ENCODE results near the gene TIGAR. TPM values are rescaled to one million over a fixed set of nuclear protein-coding genes. Genes with fewer than 3 reads are reported as not detected.
A peak's percentile ranks its signal among the peaks of the same experiment; 100 is the strongest.

TIGAR gene
- total RNA-seq: 10 to 100 TPM; 22.8 to 29.6 TPM
- polyA plus RNA-seq: 4.2 TPM

DNA sequence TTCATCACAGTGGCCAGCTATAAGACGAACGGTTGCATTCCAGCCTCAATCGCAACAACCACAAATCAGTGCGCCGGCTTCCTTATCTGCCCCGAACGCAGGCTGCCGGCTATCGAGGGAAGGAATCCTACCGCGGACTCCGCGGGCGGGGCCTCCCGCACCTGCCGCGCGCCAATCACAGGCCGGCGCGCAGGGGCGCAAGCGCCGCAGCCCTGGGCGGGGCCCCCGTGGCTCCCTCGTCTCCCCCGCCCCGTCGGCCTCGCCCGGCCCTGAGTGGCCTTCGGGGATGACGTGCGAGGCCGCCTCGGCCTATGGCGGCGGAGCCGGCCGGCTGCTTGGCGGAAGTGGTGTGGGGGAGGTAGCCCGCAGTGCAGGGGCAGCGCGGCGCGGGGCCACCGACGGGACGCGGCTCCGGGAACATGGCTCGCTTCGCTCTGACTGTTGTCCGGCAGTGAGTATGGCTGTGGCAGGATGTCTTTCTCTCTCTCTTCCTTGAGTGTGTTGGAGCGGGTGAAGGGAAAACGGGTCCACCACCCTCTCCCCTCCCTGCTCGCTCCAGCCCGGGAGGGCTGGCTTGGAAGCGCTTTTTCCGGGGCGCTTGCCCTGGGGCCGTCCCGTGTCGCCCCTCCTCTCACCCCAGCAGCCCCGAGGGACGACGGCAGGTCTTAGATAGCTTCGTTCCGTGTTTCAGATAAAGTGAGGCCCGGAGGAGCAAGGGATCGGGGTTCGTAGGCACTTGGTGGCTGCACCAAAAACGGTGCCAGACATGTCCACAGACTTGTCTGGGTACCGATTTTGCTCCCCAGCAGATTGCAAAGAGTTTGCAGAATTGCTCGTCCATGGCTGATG, at the start of gene TIGAR:
Gene TIGAR (plus strand): TSS at position 361 of the 849 bp plus-strand sequence. CDS start 59 bp downstream, at position 420.
- Histone ChIP-seq H3K4me1 (ENCODE audit: insufficient read depth, low read length) (peaks cover 20% of the 10 kb centered on the region), H3K27me3 (ENCODE audit: insufficient read depth, low read length, poor library complexity, severe bottlenecking) (no peaks in the 10 kb centered on the region), H3K36me3 (ENCODE audit: insufficient read depth, low read length) (no peaks in the 10 kb centered on the region), H3K9me3 (ENCODE audit: low read length) (no peaks in the 10 kb centered on the region), H3K27ac (ENCODE audit: low read depth, low read length) (peak within 1 kb of the TSS; percentile 88), H3K4me3 (ENCODE audit: low read length) (peak within 1 kb of the TSS; percentile 98)
- POLR2A ChIA-PET: no interaction called here
- Mint-ChIP-seq H3K9me3 (no peaks in the 10 kb centered on the region), H3K27ac (peak within 1 kb of the TSS; percentile 84 to 100 (median 96)), H3K4me1 (peaks cover 33 to 50% (median 46%) of the 10 kb centered on the region in 3 donors), H3K27me3 (peaks cover 0 to 2% of the 10 kb centered on the region in 2 donors), H3K36me3 (peaks cover 0 to 16% (median 2%) of the 10 kb centered on the region in 3 donors), H3K4me3 (peak within 1 kb of the TSS; percentile 92 to 98 (median 94))
- CTCF ChIA-PET: interaction anchor here (1.0 to 1.9 kb wide), 2 partner anchors 20 to 44 kb away, joined by 4 to 6 read pairs; no protein-coding TSS in a partner anchor
- DNase-seq: peak; percentile 87 to 93 (median 93)

GRCh38 chr12:4271717-4272423, 49.1 kb upstream of the TIGAR start:
- DNase-seq: peak; percentile 79 to 95 (median 85)
- Mint-ChIP-seq H3K36me3 (peaks cover 2 to 41% (median 3%) of the 10 kb centered on the region in 3 donors), H3K4me1 (peaks cover 32 to 51% (median 36%) of the 10 kb centered on the region in 3 donors), H3K27me3 (peaks cover 4 to 11% of the 10 kb centered on the region in 2 donors), H3K27ac (peak overlapping the region; percentile 96 to 100 (median 98)), H3K4me3 (peak overlapping the region; percentile 89 to 99 (median 97)), H3K9me3 (peaks cover 0 to 3% (median 0%) of the 10 kb centered on the region in 5 donors)
- peak overlapping the region; percentile 94 for H3K27ac ChIP-seq (ENCODE audit: low read depth, low read length)
- peaks cover 24% of the 10 kb centered on the region for H3K4me1 ChIP-seq (ENCODE audit: insufficient read depth, low read length)
- H3K9me3 ChIP-seq (ENCODE audit: low read length): no peaks in the 10 kb centered on the region
- POLR2A ChIA-PET: interaction anchor here (0.6 to 1.9 kb wide), 12 partner anchors 18 to 399 kb away, joined by 3 to 10 read pairs (median 4); partner anchors contain the start of gene PARP11
- CTCF ChIA-PET: interaction anchor here (0.6 to 6.2 kb wide), 11 partner anchors 21 to 533 kb away, joined by 3 to 37 read pairs (median 3); no protein-coding TSS in a partner anchor
- H3K36me3 ChIP-seq (ENCODE audit: insufficient read depth, low read length): peaks cover 10% of the 10 kb centered on the region
- peak overlapping the region; percentile 95 for H3K4me3 ChIP-seq (ENCODE audit: low read length)
- H3K27me3 ChIP-seq (ENCODE audit: insufficient read depth, low read length, poor library complexity, severe bottlenecking): peaks cover 3% of the 10 kb centered on the region

GRCh38 chr12:4272424-4273272, 48.4 kb upstream of the TIGAR start:
- H3K36me3 ChIP-seq (ENCODE audit: insufficient read depth, low read length): peaks cover 17% of the 10 kb centered on the region
- CTCF ChIA-PET: interaction anchor here (0.6 to 6.2 kb wide), 8 partner anchors 21 to 533 kb away, joined by 3 to 37 read pairs (median 3); no protein-coding TSS in a partner anchor
- H3K27me3 ChIP-seq (ENCODE audit: insufficient read depth, low read length, poor library complexity, severe bottlenecking): peaks cover 3% of the 10 kb centered on the region
- H3K4me1 ChIP-seq (ENCODE audit: insufficient read depth, low read length): peaks cover 32% of the 10 kb centered on the region
- no peaks in the 10 kb centered on the region for H3K9me3 ChIP-seq (ENCODE audit: low read length)
- H3K4me3 ChIP-seq (ENCODE audit: low read length): peak overlapping the region; percentile 91
- H3K36me3 Mint-ChIP-seq: peaks cover 6 to 46% (median 6%) of the 10 kb centered on the region in 3 donors
- peak; percentile 65 to 81 (median 72) for DNase-seq
- peaks cover 0 to 3% (median 0%) of the 10 kb centered on the region in 5 donors for H3K9me3 Mint-ChIP-seq
- H3K4me3 Mint-ChIP-seq: peak overlapping the region; percentile 89 to 99 (median 97)
- peaks cover 4 to 11% of the 10 kb centered on the region in 2 donors for H3K27me3 Mint-ChIP-seq
- peak overlapping the region; percentile 96 to 100 (median 99) for H3K27ac Mint-ChIP-seq
- peak overlapping the region; percentile 94 for H3K27ac ChIP-seq (ENCODE audit: low read depth, low read length)
- H3K4me1 Mint-ChIP-seq: peaks cover 36 to 59% (median 43%) of the 10 kb centered on the region in 3 donors
- POLR2A ChIA-PET: interaction anchor here (0.6 to 1.9 kb wide), 8 partner anchors 17 to 399 kb away, joined by 3 to 7 read pairs (median 4); partner anchors contain the start of gene PARP11

- Mint-ChIP-seq H3K9me3 (peaks cover 0 to 3% (median 0%) of the 10 kb centered on the region in 5 donors), H3K4me3 (peak overlapping the region; percentile 89 to 99 (median 97)), H3K36me3 (peaks cover 6 to 53% (median 9%) of the 10 kb centered on the region in 3 donors), H3K27ac (peak overlapping the region; percentile 96 to 100 (median 98)), H3K4me1 (peaks cover 41 to 60% (median 45%) of the 10 kb centered on the region in 3 donors), H3K27me3 (peaks cover 0 to 11% of the 10 kb centered on the region in 2 donors)
- peak overlapping the region; percentile 91 for H3K4me3 ChIP-seq (ENCODE audit: low read length)
- ChIA-PET POLR2A (interaction anchor here (0.6 to 1.7 kb wide), 8 partner anchors 20 to 520 kb away, joined by 3 to 6 read pairs (median 4); partner anchors contain the start of genes CRACR2A and PARP11), CTCF (interaction anchor here (0.7 to 6.2 kb wide), 5 partner anchors 22 to 390 kb away, joined by 3 to 37 read pairs (median 3); no protein-coding TSS in a partner anchor)
- peak overlapping the region; percentile 94 for H3K27ac ChIP-seq (ENCODE audit: low read depth, low read length)
- H3K9me3 ChIP-seq (ENCODE audit: low read length): no peaks in the 10 kb centered on the region
- DNase-seq: no peak
- H3K4me1 ChIP-seq (ENCODE audit: insufficient read depth, low read length): peaks cover 36% of the 10 kb centered on the region
- H3K27me3 ChIP-seq (ENCODE audit: insufficient read depth, low read length, poor library complexity, severe bottlenecking): peaks cover 3% of the 10 kb centered on the region
- peaks cover 23% of the 10 kb centered on the region for H3K36me3 ChIP-seq (ENCODE audit: insufficient read depth, low read length)
These were observed 47.8 kb upstream of the TIGAR start for GRCh38 chr12:4273273-4273651.

DNA sequence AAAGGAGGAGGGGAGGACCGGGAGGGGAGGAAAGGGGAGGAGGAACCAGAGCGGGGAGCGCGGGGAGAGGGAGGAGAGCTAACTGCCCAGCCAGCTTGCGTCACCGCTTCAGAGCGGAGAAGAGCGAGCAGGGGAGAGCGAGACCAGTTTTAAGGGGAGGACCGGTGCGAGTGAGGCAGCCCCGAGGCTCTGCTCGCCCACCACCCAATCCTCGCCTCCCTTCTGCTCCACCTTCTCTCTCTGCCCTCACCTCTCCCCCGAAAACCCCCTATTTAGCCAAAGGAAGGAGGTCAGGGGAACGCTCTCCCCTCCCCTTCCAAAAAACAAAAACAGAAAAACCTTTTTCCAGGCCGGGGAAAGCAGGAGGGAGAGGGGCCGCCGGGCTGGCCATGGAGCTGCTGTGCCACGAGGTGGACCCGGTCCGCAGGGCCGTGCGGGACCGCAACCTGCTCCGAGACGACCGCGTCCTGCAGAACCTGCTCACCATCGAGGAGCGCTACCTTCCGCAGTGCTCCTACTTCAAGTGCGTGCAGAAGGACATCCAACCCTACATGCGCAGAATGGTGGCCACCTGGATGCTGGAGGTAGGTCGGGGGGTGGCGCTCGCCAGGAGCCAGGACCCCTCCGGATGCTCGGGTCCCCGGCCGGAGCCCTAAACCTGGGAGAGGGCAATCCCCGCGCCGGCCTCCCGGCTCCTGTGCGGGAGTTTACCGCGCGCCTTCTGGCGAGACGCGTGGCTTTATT, 47.2 kb upstream of the TIGAR start, which contains the start of gene CCND2:
Gene CCND2 (plus strand): TSS at position 111 of the 744 bp plus-strand sequence. CDS start 279 bp downstream, at position 390.
- Histone ChIP-seq H3K36me3 (ENCODE audit: insufficient read depth, low read length) (peaks cover 25% of the 10 kb centered on the region), H3K27ac (ENCODE audit: low read depth, low read length) (peak within 1 kb of the TSS; percentile 94), H3K27me3 (ENCODE audit: insufficient read depth, low read length, poor library complexity, severe bottlenecking) (peaks cover under 1% of the 10 kb centered on the region), H3K9me3 (ENCODE audit: low read length) (no peaks in the 10 kb centered on the region), H3K4me3 (ENCODE audit: low read length) (peak within 1 kb of the TSS; percentile 91), H3K4me1 (ENCODE audit: insufficient read depth, low read length) (peaks cover 36% of the 10 kb centered on the region)
- CTCF ChIA-PET: interaction anchor here (0.7 to 6.2 kb wide), 7 partner anchors 22 to 390 kb away, joined by 3 to 79 read pairs (median 14); no protein-coding TSS in a partner anchor
- peaks cover 6 to 55% (median 10%) of the 10 kb centered on the region in 3 donors for H3K36me3 Mint-ChIP-seq
- H3K9me3 Mint-ChIP-seq: peaks cover 0 to 3% (median 0%) of the 10 kb centered on the region in 5 donors
- peaks cover 0 to 9% of the 10 kb centered on the region in 2 donors for H3K27me3 Mint-ChIP-seq
- DNase-seq: peak; percentile 61 to 79 (median 65)
- H3K27ac Mint-ChIP-seq: peak within 1 kb of the TSS; percentile 96 to 100 (median 99)
- POLR2A ChIA-PET: interaction anchor here (0.6 to 1.7 kb wide), 9 partner anchors 9 to 521 kb away, joined by 3 to 6 read pairs (median 3); partner anchors contain the start of genes CRACR2A and PARP11
- H3K4me3 Mint-ChIP-seq: peak within 1 kb of the TSS; percentile 89 to 99 (median 97)
- peaks cover 40 to 60% (median 45%) of the 10 kb centered on the region in 3 donors for H3K4me1 Mint-ChIP-seq

GRCh38 chr12:4274396-4275015, 46.5 kb upstream of the TIGAR start:
- H3K36me3 Mint-ChIP-seq: peaks cover 6 to 61% (median 13%) of the 10 kb centered on the region in 3 donors
- ChIA-PET CTCF (interaction anchor here (1.7 to 5.9 kb wide), 4 partner anchors 110 to 389 kb away, joined by 4 to 133 read pairs (median 62); no protein-coding TSS in a partner anchor), POLR2A (interaction anchor here (0.6 to 3.0 kb wide), 7 partner anchors 10 to 522 kb away, joined by 3 to 16 read pairs (median 3); partner anchors contain the start of gene CRACR2A)
- peaks cover 43% of the 10 kb centered on the region for H3K4me1 ChIP-seq (ENCODE audit: insufficient read depth, low read length)
- DNase-seq: peak in 3 of 5 donors; percentile 30 to 54 (median 36)
- peaks cover 31% of the 10 kb centered on the region for H3K36me3 ChIP-seq (ENCODE audit: insufficient read depth, low read length)
- no peaks in the 10 kb centered on the region for H3K27me3 ChIP-seq (ENCODE audit: insufficient read depth, low read length, poor library complexity, severe bottlenecking)
- no peaks in the 10 kb centered on the region for H3K9me3 ChIP-seq (ENCODE audit: low read length)
- peaks cover 0 to 7% of the 10 kb centered on the region in 2 donors for H3K27me3 Mint-ChIP-seq
- peak overlapping the region; percentile 94 for H3K27ac ChIP-seq (ENCODE audit: low read depth, low read length)
- peak overlapping the region; percentile 89 to 99 (median 97) for H3K4me3 Mint-ChIP-seq
- peaks cover 44 to 66% (median 50%) of the 10 kb centered on the region in 3 donors for H3K4me1 Mint-ChIP-seq
- peak overlapping the region; percentile 91 for H3K4me3 ChIP-seq (ENCODE audit: low read length)
- H3K27ac Mint-ChIP-seq: peak overlapping the region; percentile 94 to 100 (median 98)
- H3K9me3 Mint-ChIP-seq: peaks cover 0 to 3% (median 0%) of the 10 kb centered on the region in 5 donors

Data from CD8-positive, alpha-beta memory T cell (primary cell).